HCT116 (cell line): ENCODE measurements around the gene PCTP. TPM values are rescaled to one million over a fixed set of nuclear protein-coding genes. Genes with fewer than 3 reads are reported as not detected.

Experiments used
- ATAC-seq: fragments of 200-7000 bp; cut with Tn5 transposase; 2 replicates; pipeline ENCODE4 v1.9.1; 2020; ENCODE audit warnings: mild to moderate bottlenecking, moderate library complexity
- BruUV-seq: library from RNA; stranded (reverse); fragments of 400-500 nt; replicated peaks from 2 replicates; lab custom pipeline; 2021; lab: Mats Ljungman, UMichigan
- CTCF ChIA-PET: fragments of 300-600 bp; sonication (Branson Sonifier 250); formaldehyde crosslinking; loops from one replicate; lab custom pipeline; 2021; ENCODE audit warnings: antibody characterized with exemption; lab: Charles Lee
- POLR2A ChIA-PET: fragments of 300-600, 350-600 bp; sonication (Branson Sonifier 250); formaldehyde crosslinking; loops from one replicate; lab custom pipeline; 2021; ENCODE audit warnings: antibody characterized with exemption; lab: Charles Lee
- RAD21 ChIA-PET, 2 experiments: fragments of 300-600 bp; sonication (Branson Sonifier 250); formaldehyde crosslinking; loops; one replicate each; lab custom pipeline; 2023; ENCODE audit warnings: low total read pairs in 2 of 2; ENCODE audit not compliant: uncharacterized antibody in 2 of 2, unreplicated experiment in 2 of 2, low non-redundant PET in 1 of 2; lab: Charles Lee
- DNase-seq: peaks from one replicate; pipeline ENCODE4 v3.0.0-alpha.2; 2010; ENCODE audit warnings: low read depth, low spot score
- H2AFZ ChIP-seq: fragments of 200-600 bp; shearing (Covaris generic), sonication (generic); 2 replicates; pipeline ENCODE4 v1.6.1; 2017; ENCODE audit warnings: low read depth, mixed run types, mixed read lengths, antibody characterized with exemption, low read length; ENCODE audit not compliant: poor library complexity, severe bottlenecking
- H3K27ac ChIP-seq: 2 replicates; pipeline ENCODE4 v1.5.1; 2012; ENCODE audit warnings: low read depth, low read length
- H3K27me3 ChIP-seq: fragments of 200-600 bp; sonication (generic); 2 replicates; pipeline ENCODE4 v1.6.1; 2016; ENCODE audit warnings: mixed run types, low read length, mixed read lengths; ENCODE audit not compliant: insufficient read depth
- H3K36me3 ChIP-seq, 2 experiments: fragments of 200-500 bp in 1 of 2; fragments of 200-600 bp in 1 of 2; sonication (Bioruptor generic) in 1 of 2; sonication (generic) in 1 of 2; 2 replicates each; pipeline versions ENCODE4 v1.5.1 to v1.6.1; 2014 to 2016; ENCODE audit warnings: low read length in 2 of 2, inconsistent platforms in 1 of 2, mixed read lengths in 1 of 2, mixed run types in 1 of 2; ENCODE audit not compliant: insufficient read depth in 2 of 2, control insufficient read depth in 1 of 2
- H3K4me1 ChIP-seq, 2 experiments: fragments of 200-600 bp in 1 of 2; sonication (generic) in 1 of 2; 2 replicates each; pipeline versions ENCODE4 v1.5.1 to v1.6.1; 2012 to 2017; ENCODE audit warnings: low read length in 2 of 2, inconsistent platforms in 1 of 2, mild to moderate bottlenecking in 1 of 2, mixed read lengths in 1 of 2, mixed run types in 1 of 2, moderate library complexity in 1 of 2; ENCODE audit not compliant: insufficient read depth in 2 of 2, control insufficient read depth in 1 of 2
- H3K4me2 ChIP-seq: fragments of 200-600 bp; sonication (generic); 2 replicates; pipeline ENCODE4 v1.6.1; 2017; ENCODE audit warnings: mixed run types, low read length, mixed read lengths
- H3K4me3 ChIP-seq, 2 experiments: fragments of 200-600 bp in 1 of 2; sonication (generic) in 1 of 2; replicated peaks in 1 of 2; 2 replicates each; pipeline ENCODE4 v1.5.1; 2011 to 2016; ENCODE audit warnings: low read length in 2 of 2, control low read depth in 1 of 2, low read depth in 1 of 2, mild to moderate bottlenecking in 1 of 2, mixed read lengths in 1 of 2, mixed run types in 1 of 2
- H3K79me2 ChIP-seq: fragments of 200-600 bp; sonication (generic); 2 replicates; pipeline ENCODE4 v1.6.1; 2017; ENCODE audit warnings: mild to moderate bottlenecking, mixed run types, low read length, moderate library complexity, mixed read lengths; ENCODE audit not compliant: insufficient read depth
- H3K9ac ChIP-seq: fragments of 200-600 bp; sonication (generic); 2 replicates; pipeline ENCODE4 v1.6.1; 2016; ENCODE audit warnings: low read length, mixed read lengths
- H3K9me2 ChIP-seq: fragments of 200-600 bp; sonication (generic), shearing (Covaris generic); 2 replicates; pipeline ENCODE4 v1.6.1; 2017; ENCODE audit warnings: mixed run types, mild to moderate bottlenecking, moderate library complexity; ENCODE audit not compliant: insufficient read depth
- H3K9me3 ChIP-seq, 2 experiments: fragments of 200-500 bp in 1 of 2; fragments of 200-600 bp in 1 of 2; sonication (Bioruptor generic) in 1 of 2; sonication (generic) in 1 of 2; 2 replicates each; pipeline ENCODE4 v1.6.1; 2014 to 2017; ENCODE audit warnings: low read length in 2 of 2, mixed read lengths in 2 of 2, inconsistent platforms in 1 of 2, low read depth in 1 of 2, mild to moderate bottlenecking in 1 of 2, mixed run types in 1 of 2, moderate library complexity in 1 of 2; ENCODE audit not compliant: control insufficient read depth in 1 of 2, insufficient read depth in 1 of 2
- H4K20me1 ChIP-seq: fragments of 200-600 bp; sonication (generic), shearing (Covaris generic); 2 replicates; pipeline ENCODE4 v1.6.1; 2017; ENCODE audit warnings: mixed run types, mild to moderate bottlenecking, moderate library complexity; ENCODE audit not compliant: insufficient read depth
- MAX ChIP-seq: IDR thresholded peaks from 2 replicates; pipeline ENCODE4 v1.6.1; 2012
- YY1 ChIP-seq: IDR thresholded peaks from 2 replicates; pipeline ENCODE4 v1.6.1; 2011; ENCODE audit warnings: low read length, low read depth, moderate library complexity, mild to moderate bottlenecking; ENCODE audit not compliant: insufficient replicate concordance; ENCODE audit errors: extremely low read depth
- intact Hi-C: fragments of 100-400 bp; cut with micrococcal nuclease; formaldehyde crosslinking; loops from 2 replicates; pipeline ENCODE4 v1.10.0; 2022
- total RNA-seq: library from RNA; stranded (reverse); gene quantifications from one replicate; pipeline ENCODE4 v1.2.1, GENCODE V29; 2021; ENCODE audit not compliant: unreplicated experiment

Gene PCTP
- total RNA-seq, 1 experiment from 2014 or later = 16.3 TPM

DNA sequence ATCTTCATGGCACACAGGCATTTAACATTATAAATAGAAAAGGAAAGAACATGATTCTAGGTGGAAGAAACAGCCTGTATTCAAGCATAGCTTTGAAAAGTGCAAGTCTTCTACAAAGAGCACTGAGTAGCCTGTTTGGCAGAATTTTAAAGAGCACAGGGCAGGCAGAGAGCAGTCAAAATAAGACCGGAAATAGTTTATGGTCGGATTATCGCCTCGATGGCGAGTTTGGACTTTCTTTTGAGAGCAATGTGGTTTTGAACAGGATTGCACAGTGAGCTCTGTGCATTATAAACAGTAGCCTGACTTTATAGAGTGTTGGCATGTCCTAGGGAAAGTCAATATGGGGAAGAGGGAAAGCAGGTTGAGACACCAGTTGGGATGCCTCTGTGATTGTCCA, 22.0 kb upstream of the PCTP start:
- intact Hi-C loops = no loop called here
- Histone ChIP-seq H3K27ac (no peak overlapping the region), H3K4me2 (no peak overlapping the region), H3K4me3 (no peak overlapping the region), H2AFZ (no peak overlapping the region)
- BruUV-seq = no TSS peak
- TF ChIP-seq MAX = no peak
- TF ChIP-seq, all 23 proteins: peak for 0
- H3K36me3 ChIP-seq = no peaks in the 10 kb centered on the region
- no peaks in the 10 kb centered on the region for H3K9me2 ChIP-seq
- CTCF ChIA-PET = interaction anchor here (0.7 to 1.8 kb wide), 2 partner anchors 10 to 113 kb away, joined by 3 to 6 read pairs; no protein-coding TSS in a partner anchor
- H3K4me1 ChIP-seq = peaks cover 0 to 3% of the 10 kb centered on the region in 2 experiments; a peak in 1 of 4 replicates
- no peak overlapping the region for H3K9ac ChIP-seq
- POLR2A ChIA-PET = no interaction called here
- ATAC-seq (no peak), DNase-seq (no peak)
- no peaks in the 10 kb centered on the region for H3K9me3 ChIP-seq
- H3K79me2 ChIP-seq = no peaks in the 10 kb centered on the region
- H4K20me1 ChIP-seq = no peaks in the 10 kb centered on the region
- peaks cover 80% of the 10 kb centered on the region for H3K27me3 ChIP-seq
- RAD21 ChIA-PET = no interaction called here

- intact Hi-C loops = no loop called here
- no peak overlapping the region for H3K27ac ChIP-seq
- RAD21 ChIA-PET = no interaction called here
These were observed 21.4 kb upstream of the PCTP start for GRCh38 chr17:55729484-55729883.

More at GRCh38 chr17:55729484-55729883, 21.4 kb upstream of the PCTP start:
- Histone ChIP-seq H3K27me3 (peaks cover 74% of the 10 kb centered on the region), H3K9ac (no peak overlapping the region), H3K9me2 (no peaks in the 10 kb centered on the region), H3K36me3 (no peaks in the 10 kb centered on the region), H3K79me2 (no peaks in the 10 kb centered on the region), H3K4me1 (peaks cover 0 to 3% of the 10 kb centered on the region in 2 experiments; a peak in 1 of 4 replicates), H2AFZ (no peak overlapping the region), H3K4me3 (no peak overlapping the region), H4K20me1 (no peaks in the 10 kb centered on the region), H3K4me2 (no peak overlapping the region), H3K9me3 (no peaks in the 10 kb centered on the region)
- no TSS peak for BruUV-seq
- POLR2A ChIA-PET = no interaction called here
- no peak for TF ChIP-seq YY1
- DNase-seq (no peak), ATAC-seq (no peak)
- CTCF ChIA-PET = interaction anchor here (0.7 to 1.8 kb wide), 2 partner anchors 11 to 113 kb away, joined by 3 to 6 read pairs; no protein-coding TSS in a partner anchor
